Thyroid gland (tissue), 4 donors: ENCODE data around the gene TENT4B. TPM values are rescaled to one million over a fixed set of nuclear protein-coding genes. Genes with fewer than 3 reads are reported as not detected.

Source experiments
- DNase-seq, 2 donors: peaks; one replicate each; pipeline ENCODE4 v3.0.0-alpha.2; 2019
- H3K27ac ChIP-seq, 3 donors: fragments of 200-600 bp; sonication (generic); 1 replicate in 2 of 3; 2 replicates in 1 of 3; pipeline ENCODE4 v1.5.1; 2016 to 2019; ENCODE audit warnings: mild to moderate bottlenecking in 1 of 3, moderate library complexity in 1 of 3
- H3K27me3 ChIP-seq: fragments of 200-600 bp; sonication (generic); one replicate; pipeline ENCODE4 v1.5.1; 2019
- H3K36me3 ChIP-seq, 2 donors: fragments of 200-600 bp; sonication (generic); one replicate each; pipeline ENCODE4 v1.5.1; 2016 to 2019
- H3K4me1 ChIP-seq, 2 donors: fragments of 200-600 bp; sonication (generic); one replicate each; pipeline ENCODE4 v1.5.1; 2017 to 2019
- H3K4me3 ChIP-seq, 3 donors: fragments of 200-600 bp; sonication (generic); replicated peaks in 1 of 3; 1 replicate in 2 of 3; 2 replicates in 1 of 3; pipeline ENCODE4 v1.5.1; 2016; ENCODE audit warnings: mild to moderate bottlenecking in 1 of 3
- H3K9me3 ChIP-seq: fragments of 200-600 bp; sonication (generic); one replicate; pipeline ENCODE4 v1.5.1; 2017
- CTCF ChIP-seq, 6 experiments: fragments of 200-600 bp in 3 of 6; fragments of 450-650 bp in 3 of 6; sonication (generic) in 3 of 6; IDR thresholded peaks; one replicate each; pipeline ENCODE4 v1.5.1; 2016 to 2019; ENCODE audit warnings: antibody characterized with exemption in 6 of 6, mild to moderate bottlenecking in 2 of 6, inconsistent platforms in 1 of 6, moderate library complexity in 1 of 6
- POLR2A ChIP-seq, 2 donors: fragments of 450-650 bp; IDR thresholded peaks; one replicate each; pipeline ENCODE4 v1.6.1; 2017; ENCODE audit warnings: antibody characterized with exemption in 2 of 2, mild to moderate bottlenecking in 2 of 2, moderate library complexity in 1 of 2
- WGBS, 2 donors: methylation state at CpG; one replicate each; pipeline ENCODE4 v1.1.5; 2017; 5-methylcytosine and 5-hydroxymethylcytosine counted together
- intact Hi-C: fragments of 100-400 bp; cut with DNase I; formaldehyde crosslinking; loops from one replicate; pipeline ENCODE4 v1.15.1; 2023
- total RNA-seq, 4 donors: library from RNA; depleted of rRNA; stranded (reverse); fragments of >200 nt; gene quantifications; one replicate each; pipeline ENCODE4 v1.2.3, GENCODE V29; 2016

The TENT4B gene
- total RNA-seq, 4 donors from 2014 or later, result 10.0 to 14.7 (median 11.4) TPM

GRCh38 chr16:50274326-50275097 is 121.4 kb downstream of the TENT4B start:
- TF ChIP-seq POLR2A (IDR thresholded peaks at IDR 0.05), result no peak
- TF ChIP-seq CTCF (IDR thresholded peaks at IDR 0.05), result no peak
- no peaks in the 10 kb centered on the region for H3K4me1 ChIP-seq
- WGBS, 2 donors, result 92 to 95% methylated on average over 11 to 17 of the region's 18 CpGs
- no peak overlapping the region for H3K4me3 ChIP-seq
- H3K27me3 ChIP-seq, result no peaks in the 10 kb centered on the region
- peak in 1 of 2 donors; percentile 6 for DNase-seq
- peak overlapping the region in 1 of 3 donors; percentile 36 for H3K27ac ChIP-seq
- H3K9me3 ChIP-seq, result no peaks in the 10 kb centered on the region
- intact Hi-C loops, result no loop called here
- H3K36me3 ChIP-seq, result no peaks in the 10 kb centered on the region

GRCh38 chr16:50275098-50275415 is 122.0 kb downstream of the TENT4B start:
- no peaks in the 10 kb centered on the region for H3K27me3 ChIP-seq
- WGBS, 2 donors, result 64 to 75% methylated on average over 2 to 3 of the region's 3 CpGs
- no peak for TF ChIP-seq CTCF (IDR thresholded peaks at IDR 0.05)
- no peak for TF ChIP-seq POLR2A (IDR thresholded peaks at IDR 0.05)
- H3K36me3 ChIP-seq, result no peaks in the 10 kb centered on the region
- no peaks in the 10 kb centered on the region for H3K9me3 ChIP-seq
- intact Hi-C loops, result no loop called here
- H3K27ac ChIP-seq, result no peak overlapping the region
- H3K4me1 ChIP-seq, result no peaks in the 10 kb centered on the region
- no peak overlapping the region for H3K4me3 ChIP-seq
- no peak for DNase-seq

- DNase-seq, result no peak
- Histone ChIP-seq H3K9me3 (no peaks in the 10 kb centered on the region), H3K27me3 (no peaks in the 10 kb centered on the region), H3K27ac (no peak overlapping the region), H3K4me3 (no peak overlapping the region), H3K4me1 (no peaks in the 10 kb centered on the region), H3K36me3 (no peaks in the 10 kb centered on the region)
- TF ChIP-seq POLR2A (IDR thresholded peaks at IDR 0.05), result no peak
- TF ChIP-seq CTCF (IDR thresholded peaks at IDR 0.05), result no peak
- intact Hi-C loops, result no loop called here
- 73 to 81% methylated on average over 6 of the region's 12 CpGs for WGBS, 2 donors
Observed at GRCh38 chr16:50275428-50276325, 122.6 kb downstream of the TENT4B start.

- 82 to 100% methylated on average over 2 of the region's 2 CpGs for whole genome bisulfite sequencing, 2 donors
- H3K36me3 ChIP-seq, result no peaks in the 10 kb centered on the region
- no peak overlapping the region for H3K4me3 ChIP-seq
- intact Hi-C loops, result no loop called here
- no peak for TF ChIP-seq CTCF (IDR thresholded peaks at IDR 0.05)
- no peak for TF ChIP-seq POLR2A (IDR thresholded peaks at IDR 0.05)
- H3K27ac ChIP-seq, result no peak overlapping the region
- DNase-seq, result no peak
- no peaks in the 10 kb centered on the region for H3K4me1 ChIP-seq
- H3K27me3 ChIP-seq, result no peaks in the 10 kb centered on the region
- H3K9me3 ChIP-seq, result no peaks in the 10 kb centered on the region
Observed at GRCh38 chr16:50276326-50276640, 123.2 kb downstream of the TENT4B start.
